Esophagus squamous epithelium (tissue), 4 donors: ENCODE data around the gene LMNA.

Experiments used
- POLR2A ChIP-seq, 4 donors: fragments of 450-650 bp; IDR thresholded peaks; one replicate each; pipeline ENCODE4 v1.6.1; 2017; ENCODE audit warnings: antibody characterized with exemption in 4 of 4, mild to moderate bottlenecking in 4 of 4, moderate library complexity in 3 of 4
- TF ChIP-seq, protein P1 (sequence below), 6 experiments: fragments of 450-650 bp in 4 of 6; fragments of 200-600 bp in 2 of 6; sonication (generic) in 2 of 6; IDR thresholded peaks; one replicate each; pipeline ENCODE4 v1.5.1; 2016 to 2019; ENCODE audit warnings: antibody characterized with exemption in 6 of 6, mild to moderate bottlenecking in 4 of 6, moderate library complexity in 4 of 6

DNA sequence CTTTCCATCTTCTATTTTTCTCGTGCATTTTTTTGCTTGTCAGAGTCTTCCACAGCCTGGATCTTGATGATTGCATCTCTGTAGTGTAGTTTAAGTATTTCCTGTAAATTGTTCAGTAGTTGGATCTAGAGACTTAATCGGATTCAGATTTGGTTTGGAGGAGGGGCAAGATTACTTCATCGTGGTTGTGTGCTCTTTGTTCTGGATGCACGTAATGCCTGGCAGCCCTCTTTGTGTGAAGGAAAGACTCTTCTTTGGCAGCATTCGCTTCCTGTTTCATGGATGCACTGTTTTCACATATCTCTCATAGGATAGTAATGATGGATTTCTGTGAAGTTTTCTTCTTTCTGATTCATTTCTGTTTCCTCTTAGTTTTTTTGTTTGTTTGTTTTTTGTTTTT lies 53.0 kb downstream of the LMNA start:
- TF ChIP-seq, protein P1, sequence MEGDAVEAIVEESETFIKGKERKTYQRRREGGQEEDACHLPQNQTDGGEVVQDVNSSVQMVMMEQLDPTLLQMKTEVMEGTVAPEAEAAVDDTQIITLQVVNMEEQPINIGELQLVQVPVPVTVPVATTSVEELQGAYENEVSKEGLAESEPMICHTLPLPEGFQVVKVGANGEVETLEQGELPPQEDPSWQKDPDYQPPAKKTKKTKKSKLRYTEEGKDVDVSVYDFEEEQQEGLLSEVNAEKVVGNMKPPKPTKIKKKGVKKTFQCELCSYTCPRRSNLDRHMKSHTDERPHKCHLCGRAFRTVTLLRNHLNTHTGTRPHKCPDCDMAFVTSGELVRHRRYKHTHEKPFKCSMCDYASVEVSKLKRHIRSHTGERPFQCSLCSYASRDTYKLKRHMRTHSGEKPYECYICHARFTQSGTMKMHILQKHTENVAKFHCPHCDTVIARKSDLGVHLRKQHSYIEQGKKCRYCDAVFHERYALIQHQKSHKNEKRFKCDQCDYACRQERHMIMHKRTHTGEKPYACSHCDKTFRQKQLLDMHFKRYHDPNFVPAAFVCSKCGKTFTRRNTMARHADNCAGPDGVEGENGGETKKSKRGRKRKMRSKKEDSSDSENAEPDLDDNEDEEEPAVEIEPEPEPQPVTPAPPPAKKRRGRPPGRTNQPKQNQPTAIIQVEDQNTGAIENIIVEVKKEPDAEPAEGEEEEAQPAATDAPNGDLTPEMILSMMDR (IDR thresholded peaks at IDR 0.05) = no peak
- no peak for TF ChIP-seq POLR2A (IDR thresholded peaks at IDR 0.05)
